DMS 273 (cell line): ENCODE measurements around the gene RBM17.
"Not testable (repeated sequence)": the region's sequence is repeated elsewhere in the genome, so short reads cannot be mapped to it uniquely, and the experiment has no call there.

Source experiments
- DNase-seq: peaks from one replicate; lab custom pipeline; 2025; ENCODE audit not compliant: unreplicated experiment; lab: John Stamatoyannopoulos, UW

RBM17 gene

GRCh38 chr10:6135039-6135438, 46.2 kb downstream of the RBM17 start:
- no peak for DNase-seq

GRCh38 chr10:6135589-6136168, 46.8 kb downstream of the RBM17 start:
- DNase-seq = no peak

GRCh38 chr10:6136215-6137201, 47.7 kb downstream of the RBM17 start:
- no peak for DNase-seq

- DNase-seq = no peak
Measured at GRCh38 chr10:6138456-6138855, 49.6 kb downstream of the RBM17 start.

GRCh38 chr10:6139470-6139869, 50.6 kb downstream of the RBM17 start:
- no peak for DNase-seq

- DNase-seq = no peak
Measured at GRCh38 chr10:6140141-6140841, 51.5 kb downstream of the RBM17 start.

GRCh38 chr10:6140965-6141295, 52.1 kb downstream of the RBM17 start:
- DNase-seq = no peak

- DNase-seq = peak; percentile 10
Measured at GRCh38 chr10:6141296-6142151, 52.7 kb downstream of the RBM17 start.

GRCh38 chr10:6142186-6142585, 53.4 kb downstream of the RBM17 start:
- DNase-seq = not testable (repeated sequence)

- DNase-seq = no peak
Measured at GRCh38 chr10:6142644-6143043, 53.8 kb downstream of the RBM17 start.

GRCh38 chr10:6143181-6143580, 54.3 kb downstream of the RBM17 start:
- DNase-seq = no peak

- DNase-seq = peak; percentile 92
Measured at GRCh38 chr10:6144406-6145165, 55.8 kb downstream of the RBM17 start.

- DNase-seq = peak; percentile 65
Measured at GRCh38 chr10:6145166-6145987, 56.5 kb downstream of the RBM17 start.

- DNase-seq = peak; percentile 72
Measured at GRCh38 chr10:6146013-6146785, 57.4 kb downstream of the RBM17 start.

- DNase-seq = no peak
Measured at GRCh38 chr10:6146921-6147320, 58.1 kb downstream of the RBM17 start.

- no peak for DNase-seq
Measured at GRCh38 chr10:6148251-6148701, 59.4 kb downstream of the RBM17 start.

GRCh38 chr10:6148908-6149307, 60.1 kb downstream of the RBM17 start:
- peak; percentile 57 for DNase-seq
